GM18505 (cell line): Measurements from ENCODE around the gene SEMA3D.

Experiments
- ATAC-seq: cut with Tn5 transposase; IDR thresholded peaks from one replicate; pipeline ENCODE4 v1.9.1; 2021; ENCODE audit not compliant: unreplicated experiment
- POLR2A ChIP-seq: IDR thresholded peaks from 4 replicates; pipeline ENCODE4 v1.6.1; 2011; ENCODE audit warnings: borderline replicate concordance; ENCODE audit not compliant: insufficient read depth, insufficient read length; ENCODE audit errors: extremely low read depth

The SEMA3D gene

DNA sequence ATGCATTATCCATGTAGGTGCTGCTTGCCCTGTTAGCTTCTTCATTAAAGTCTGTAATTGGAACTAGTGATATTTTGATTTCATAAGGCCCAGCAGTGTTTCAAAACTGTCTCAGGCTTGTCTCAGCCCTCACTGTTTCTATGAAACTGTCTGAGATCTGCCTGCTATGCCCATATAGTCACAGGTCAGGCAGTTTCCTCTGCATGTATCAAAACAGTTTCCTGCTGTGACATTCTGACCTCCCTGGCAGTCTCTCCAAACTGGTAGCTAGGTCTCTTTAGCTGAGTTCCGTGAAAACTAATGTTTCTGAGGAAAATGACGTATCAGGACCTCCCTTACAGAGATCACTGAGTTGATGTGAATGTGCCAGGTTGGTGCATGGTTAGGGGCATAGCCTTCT lies 18.9 kb upstream of the SEMA3D start:
- no peak for ATAC-seq
- TF ChIP-seq POLR2A = no peak

- no peak for ATAC-seq
- TF ChIP-seq POLR2A = no peak
These were observed 17.6 kb upstream of the SEMA3D start for GRCh38 chr7:85204496-85204895.

DNA sequence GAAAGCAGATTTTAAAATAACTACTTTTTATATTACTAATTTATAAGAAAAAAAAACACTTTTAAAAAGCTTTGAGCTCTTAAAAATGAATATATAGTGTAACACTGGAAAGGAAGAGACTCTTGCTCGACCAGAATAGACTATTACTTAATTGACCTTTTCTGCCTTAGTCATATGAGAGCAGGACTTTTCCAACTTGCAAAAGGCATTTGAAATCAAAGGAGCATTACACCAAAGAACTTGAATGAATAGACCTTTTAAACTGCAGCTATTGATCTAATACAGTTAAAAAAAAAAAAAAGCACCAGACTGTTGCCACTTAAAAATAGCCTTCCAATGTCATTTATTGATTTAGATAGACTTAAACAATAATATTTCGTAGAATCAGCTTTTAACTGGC lies 17.2 kb upstream of the SEMA3D start:
- ATAC-seq = no peak
- no peak for TF ChIP-seq POLR2A

DNA sequence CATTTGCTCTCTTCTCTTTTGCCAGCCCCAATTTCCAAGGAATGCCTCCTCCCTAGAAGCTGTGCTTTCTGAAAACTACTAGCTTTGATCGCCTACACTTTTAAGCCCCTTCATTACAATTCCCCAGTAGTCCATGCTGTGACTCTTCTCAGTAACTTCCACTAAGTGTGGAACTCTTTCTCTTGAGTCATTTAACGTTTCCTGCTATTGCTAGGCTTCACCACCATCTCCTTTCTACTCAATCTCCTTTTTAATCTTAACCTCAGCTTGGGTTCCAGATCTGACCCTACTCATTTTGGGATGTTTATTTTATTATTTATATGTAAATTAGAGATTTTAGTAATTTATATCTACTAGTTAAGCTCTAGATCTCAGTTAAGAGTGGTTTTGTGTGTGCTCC lies 14.4 kb upstream of the SEMA3D start:
- no peak for TF ChIP-seq POLR2A
- ATAC-seq = no peak

DNA sequence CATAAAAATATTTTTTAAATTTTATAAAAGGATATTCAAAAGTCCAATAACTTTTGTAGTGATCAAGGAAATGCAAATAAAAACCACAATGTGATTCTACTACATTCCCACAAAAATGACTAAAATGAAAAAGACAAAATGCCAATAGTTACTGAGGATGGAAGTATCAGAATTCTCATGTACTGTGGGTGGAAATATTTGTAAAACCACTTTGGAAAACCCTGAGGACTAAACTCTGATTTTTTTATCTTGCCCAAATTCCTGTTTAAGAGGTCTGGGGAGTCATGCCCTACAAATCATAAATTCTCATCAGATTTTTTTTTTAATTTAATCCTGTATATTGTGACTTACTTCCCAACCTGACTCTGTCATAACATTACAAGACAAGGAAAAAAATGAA lies 9.8 kb upstream of the SEMA3D start:
- TF ChIP-seq POLR2A = no peak
- ATAC-seq = no peak

DNA sequence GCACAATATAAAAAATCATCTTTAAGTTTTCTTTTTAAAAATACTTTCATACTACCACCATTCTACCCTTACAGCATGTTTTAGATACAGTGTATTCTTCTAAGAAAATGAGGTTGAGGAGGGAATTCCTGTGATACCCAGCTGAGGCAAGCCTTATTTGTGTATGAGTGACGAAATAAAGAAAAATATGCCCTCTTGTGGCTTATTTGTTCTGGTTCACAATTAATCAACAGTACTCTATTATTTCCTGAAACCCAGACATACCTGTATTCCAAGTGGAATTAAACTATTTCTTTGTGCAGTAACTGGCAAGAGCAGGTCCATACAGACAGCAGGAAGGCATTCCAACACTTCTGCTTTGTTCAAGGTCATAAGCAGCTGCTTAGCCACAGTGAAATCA lies 4.5 kb upstream of the SEMA3D start:
- TF ChIP-seq POLR2A = no peak
- no peak for ATAC-seq

- ATAC-seq = peak; percentile 25
These were observed 754 bp downstream of the SEMA3D start for GRCh38 chr7:85186083-85186520.

DNA sequence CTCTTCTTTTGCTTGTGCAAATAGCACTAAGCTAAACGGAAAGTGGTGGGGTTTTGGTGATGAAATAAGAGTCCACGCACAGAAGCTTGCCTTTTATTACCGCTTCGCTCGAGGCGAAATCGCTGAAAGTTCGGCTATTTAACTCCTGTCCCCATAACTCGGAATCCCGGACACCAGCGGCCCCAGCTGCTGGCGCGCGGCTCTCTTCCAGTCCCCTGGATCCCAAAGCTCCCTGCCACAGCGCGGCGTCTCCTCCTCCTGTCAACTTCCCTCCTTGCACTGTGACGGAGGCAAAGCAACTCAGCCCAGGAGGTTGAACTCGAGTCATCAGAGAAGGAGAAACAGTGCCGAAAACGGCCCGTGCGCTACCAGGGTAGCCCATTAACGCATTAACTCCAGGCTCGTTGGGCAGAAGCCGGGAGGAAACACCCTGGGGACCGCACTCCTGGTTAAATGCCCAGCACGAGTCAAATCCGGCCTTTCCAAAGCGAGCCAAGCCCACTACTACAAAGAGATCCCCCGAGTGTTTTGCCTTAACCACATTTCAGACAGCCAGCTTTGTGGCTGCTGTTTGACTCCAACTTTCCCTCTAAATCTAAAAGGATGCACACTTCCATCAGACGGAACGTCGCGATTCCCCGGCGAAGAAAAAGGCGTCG lies 1.3 kb downstream of the SEMA3D start:
- no peak for TF ChIP-seq POLR2A
- ATAC-seq = no peak

More at GRCh38 chr7:85186083-85186520, 754 bp downstream of the SEMA3D start:
- TF ChIP-seq POLR2A = no peak

- ATAC-seq = no peak
- no peak for TF ChIP-seq POLR2A
These were observed 2.0 kb downstream of the SEMA3D start for GRCh38 chr7:85184599-85185423.

- TF ChIP-seq POLR2A = no peak
- ATAC-seq = no peak
These were observed 3.6 kb downstream of the SEMA3D start for GRCh38 chr7:85183296-85183695.

DNA sequence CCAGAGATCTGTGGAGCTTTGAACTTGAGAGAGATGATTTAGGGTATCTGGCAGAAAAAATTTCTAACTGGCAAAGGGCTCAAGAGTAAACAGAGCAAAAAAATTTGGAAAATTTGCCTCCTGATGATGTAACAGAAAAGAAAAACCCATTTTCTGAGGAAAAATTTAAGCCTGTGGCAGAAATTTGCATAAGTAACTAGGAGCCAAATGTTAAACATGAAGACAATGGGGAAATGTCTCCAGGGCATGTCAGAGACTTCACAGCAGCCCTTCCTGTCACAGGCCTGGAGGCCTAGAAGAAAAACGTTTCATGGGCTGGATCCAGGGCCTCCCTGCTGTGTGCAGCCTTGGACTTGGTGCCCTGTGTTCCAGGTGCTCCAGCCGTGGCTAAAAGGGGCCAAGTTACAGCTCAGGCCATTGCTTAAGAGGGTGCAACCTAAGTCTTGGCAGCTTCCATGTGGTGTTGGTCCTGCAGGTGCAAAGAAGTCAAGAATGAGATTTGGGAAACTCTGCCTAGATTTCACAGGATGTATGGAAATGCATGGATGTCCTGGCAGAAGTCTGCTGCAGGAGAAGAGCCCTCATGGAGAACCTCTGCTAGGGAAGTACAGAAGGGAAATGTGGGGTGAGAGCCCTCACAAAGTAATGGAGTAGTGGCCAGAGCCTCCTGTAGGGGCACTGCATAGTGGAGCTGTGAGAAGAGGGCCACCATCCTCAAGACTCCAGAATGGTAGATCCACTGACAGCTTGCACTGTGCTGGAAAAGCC lies 8.1 kb downstream of the SEMA3D start:
- no peak for TF ChIP-seq POLR2A
- no peak for ATAC-seq

DNA sequence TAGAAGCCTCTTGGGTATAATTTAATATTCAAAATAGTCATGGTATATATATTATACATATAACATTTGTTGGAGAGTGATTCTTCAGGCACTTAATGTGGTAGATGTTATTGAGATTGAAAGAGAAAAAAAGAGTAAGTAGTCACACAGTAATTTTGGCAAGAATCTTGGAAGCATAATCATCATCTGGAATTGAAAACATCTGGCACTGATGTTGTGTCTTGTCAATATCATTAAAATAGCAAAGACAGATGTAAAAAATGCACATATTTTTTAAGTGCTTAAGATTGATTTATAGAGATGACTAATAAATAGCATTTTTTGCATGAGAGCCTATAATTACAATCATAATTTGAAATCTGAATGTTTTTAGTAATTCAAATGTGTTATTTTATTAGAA lies 9.5 kb downstream of the SEMA3D start:
- ATAC-seq = no peak

GRCh38 chr7:85176197-85176596 lies 10.7 kb downstream of the SEMA3D start:
- TF ChIP-seq POLR2A = no peak

More for the DNA sequence above, 9.5 kb downstream of the SEMA3D start:
- TF ChIP-seq POLR2A = no peak

More at GRCh38 chr7:85176197-85176596, 10.7 kb downstream of the SEMA3D start:
- ATAC-seq = no peak
